Loucy (cell line): ENCODE measurements around the gene FOLR2.

Experiments
- EZH2phosphoT487 ChIP-seq: fragments of 200-600 bp; IDR thresholded peaks from 2 replicates; pipeline ENCODE4 v1.6.1; 2018; ENCODE audit warnings: antibody characterized with exemption, mild to moderate bottlenecking, moderate library complexity, borderline replicate concordance
- TF ChIP-seq, protein P1 (sequence below): fragments of 200-600 bp; sonication (generic); conservative IDR thresholded peaks from 2 replicates; pipeline ENCODE4 v1.5.1; 2014; ENCODE audit warnings: mild to moderate bottlenecking, antibody characterized with exemption, low read length

DNA sequence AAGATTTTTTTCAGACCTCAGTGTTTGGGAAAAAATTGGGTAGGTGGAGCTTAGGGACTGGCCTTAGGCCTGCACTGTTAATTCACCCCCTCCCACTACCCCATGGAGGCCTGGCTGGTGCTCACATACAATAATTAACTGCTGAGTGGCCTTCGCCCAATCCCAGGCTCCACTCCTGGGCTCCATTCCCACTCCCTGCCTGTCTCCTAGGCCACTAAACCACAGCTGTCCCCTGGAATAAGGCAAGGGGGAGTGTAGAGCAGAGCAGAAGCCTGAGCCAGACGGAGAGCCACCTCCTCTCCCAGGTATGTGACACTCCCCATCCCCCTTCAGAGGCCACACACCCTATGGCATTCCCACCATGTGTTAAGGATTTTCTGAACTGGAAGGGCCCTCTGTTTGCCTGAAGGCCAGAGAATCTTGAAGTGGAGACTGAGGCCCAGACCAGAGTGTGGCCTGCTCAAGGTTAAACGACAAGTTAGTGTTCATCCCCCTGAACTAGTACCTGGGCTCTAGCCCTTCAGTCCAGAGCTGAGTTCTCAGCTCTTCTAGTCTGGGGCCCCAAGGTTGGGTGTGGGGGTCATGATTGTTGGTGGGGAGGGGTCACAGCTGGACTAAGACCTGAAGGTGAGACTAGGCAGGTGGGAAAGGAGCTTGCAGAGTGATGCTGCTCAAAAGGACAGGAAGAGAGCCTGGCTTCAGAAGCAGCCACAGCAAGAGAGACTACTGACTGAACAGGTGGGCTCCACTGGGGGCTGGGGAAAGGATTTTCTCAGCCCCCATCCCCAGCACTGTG, 26.9 kb upstream of the FOLR2 start:
- TF ChIP-seq, protein P1, sequence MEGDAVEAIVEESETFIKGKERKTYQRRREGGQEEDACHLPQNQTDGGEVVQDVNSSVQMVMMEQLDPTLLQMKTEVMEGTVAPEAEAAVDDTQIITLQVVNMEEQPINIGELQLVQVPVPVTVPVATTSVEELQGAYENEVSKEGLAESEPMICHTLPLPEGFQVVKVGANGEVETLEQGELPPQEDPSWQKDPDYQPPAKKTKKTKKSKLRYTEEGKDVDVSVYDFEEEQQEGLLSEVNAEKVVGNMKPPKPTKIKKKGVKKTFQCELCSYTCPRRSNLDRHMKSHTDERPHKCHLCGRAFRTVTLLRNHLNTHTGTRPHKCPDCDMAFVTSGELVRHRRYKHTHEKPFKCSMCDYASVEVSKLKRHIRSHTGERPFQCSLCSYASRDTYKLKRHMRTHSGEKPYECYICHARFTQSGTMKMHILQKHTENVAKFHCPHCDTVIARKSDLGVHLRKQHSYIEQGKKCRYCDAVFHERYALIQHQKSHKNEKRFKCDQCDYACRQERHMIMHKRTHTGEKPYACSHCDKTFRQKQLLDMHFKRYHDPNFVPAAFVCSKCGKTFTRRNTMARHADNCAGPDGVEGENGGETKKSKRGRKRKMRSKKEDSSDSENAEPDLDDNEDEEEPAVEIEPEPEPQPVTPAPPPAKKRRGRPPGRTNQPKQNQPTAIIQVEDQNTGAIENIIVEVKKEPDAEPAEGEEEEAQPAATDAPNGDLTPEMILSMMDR, result no peak
- TF ChIP-seq EZH2phosphoT487, result no peak
